ENCODE results near the gene UBTFL1. TPM values are rescaled to one million over a fixed set of nuclear protein-coding genes. Genes with fewer than 3 reads are reported as not detected.

UBTFL1 gene
- total and polyA plus RNA-seq, 2 of the 8 experiments (the other 6 are each of a cell fraction or from before 2014, with no cell fraction given): not detected

DNA sequence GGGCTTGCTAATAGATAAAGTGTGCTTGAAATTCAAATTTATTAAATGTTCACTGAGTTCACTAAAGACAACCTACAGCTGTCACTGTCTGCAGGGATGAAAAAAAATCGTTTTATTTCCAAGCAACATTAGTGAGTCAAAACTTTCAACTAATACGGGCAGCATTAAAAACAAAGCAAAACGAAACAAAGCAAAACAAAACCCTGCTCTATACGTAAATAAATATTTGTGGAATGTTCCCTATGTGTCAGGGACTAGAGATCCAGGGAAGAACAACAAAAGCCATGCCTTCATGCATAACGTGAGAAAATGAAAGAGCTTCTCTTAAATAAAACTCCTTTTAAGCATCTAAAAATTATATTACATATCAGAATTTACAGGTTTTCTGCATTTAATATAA, 49.3 kb downstream of the UBTFL1 start:
- Histone ChIP-seq H3K18ac (ENCODE audit: extremely low read depth, low read length) (no peak overlapping the region; the same call in 1 of the 2 replicates), H3K9ac (replicated peaks in 1 of 4; ENCODE audit: extremely low read depth in 1 of 4, low read depth in 3 of 4, low read length in 3 of 4) (peak overlapping the region in 2 of 4 experiments; percentile 9 to 62; a peak in 2 of 7 replicates), H3K27ac (ENCODE audit: low read depth, low read length) (no peak overlapping the region), H3K4ac (replicated peaks; ENCODE audit: insufficient read length, low read depth, low read length) (no peak overlapping the region), H3K9me3 (ENCODE audit: insufficient read depth in 2 of 2, low read depth in 1 of 2, low read length in 1 of 2) (no peaks in the 10 kb centered on the region), H2AFZ (ENCODE audit: low read length) (peak overlapping the region; percentile 95), H2BK15ac (ENCODE audit: low read length) (no peak overlapping the region), H3K23ac (ENCODE audit: insufficient read length) (no peak overlapping the region), H3K36me3 (ENCODE audit: control insufficient read depth in 2 of 4, insufficient read depth in 4 of 4, low read length in 3 of 4) (no peaks in the 10 kb centered on the region), H2BK12ac (ENCODE audit: low read depth, low read length) (no peak overlapping the region; the same call in 1 of the 2 replicates), H2BK20ac (ENCODE audit: low read length) (no peak overlapping the region), H4K8ac (ENCODE audit: extremely low read depth, insufficient read depth, low read length) (peak overlapping the region; percentile 30; the same call in 1 of the 2 replicates), H3K79me2 (ENCODE audit: control insufficient read depth in 1 of 2, insufficient read depth in 2 of 2, low read length in 2 of 2) (no peaks in the 10 kb centered on the region), H4K5ac (ENCODE audit: insufficient read length, low read depth, low read length) (no peak overlapping the region), H4K20me1 (replicated peaks in 1 of 2; ENCODE audit: control insufficient read depth in 1 of 2, insufficient read depth in 2 of 2, low read length in 2 of 2) (no peaks in the 10 kb centered on the region), H3K23me2 (ENCODE audit: low read depth, low read length) (peaks cover 6% of the 10 kb centered on the region), H2BK120ac (replicated peaks; ENCODE audit: low read depth, low read length) (no peak overlapping the region), H3K56ac (replicated peaks; ENCODE audit: insufficient read length, low read depth, low read length) (no peak overlapping the region), H2AK5ac (ENCODE audit: low read depth, low read length) (no peak overlapping the region; the same call in 1 of the 2 replicates), H3K4me2 (ENCODE audit: insufficient read depth in 1 of 2, low read depth in 2 of 2, low read length in 2 of 2) (peak overlapping the region; percentile 92 to 98), H3K4me1 (replicated peaks in 1 of 4; ENCODE audit: control insufficient read depth in 3 of 4, insufficient read depth in 4 of 4, low read length in 3 of 4) (peaks cover 1 to 6% (median 4%) of the 10 kb centered on the region in 4 experiments; a peak in 5 of 7 replicates), H3K27me3 (replicated peaks in 1 of 4; ENCODE audit: control insufficient read depth in 3 of 4, extremely low read depth in 1 of 4, insufficient read depth in 3 of 4, low read length in 3 of 4) (no peaks in the 10 kb centered on the region), H3K79me1 (ENCODE audit: low read depth, low read length) (no peaks in the 10 kb centered on the region), H3K14ac (ENCODE audit: insufficient read length) (no peak overlapping the region), H4K91ac (replicated peaks; ENCODE audit: insufficient read length, low read length) (no peak overlapping the region), H2BK5ac (ENCODE audit: low read depth, low read length) (no peak overlapping the region), H3K4me3 (ENCODE audit: extremely low read depth in 1 of 4, insufficient read depth in 2 of 4, low read depth in 3 of 4, low read length in 4 of 4) (peak overlapping the region; percentile 73 to 81 (median 76))
- FAIRE-seq (no peak), DNase-seq (ENCODE audit: low read depth in 1 of 2, low spot score in 2 of 2) (no peak)
- POLR2A ChIA-PET (ENCODE audit: partially characterized antibody): no interaction called here
- 6% methylated on average over 5 of the region's 5 CpGs; no CpG with 5 or more reads in 1 of the 2 experiments for WGBS, 2 experiments (ENCODE audit: extremely low coverage in 1 of 2, insufficient coverage in 1 of 2, insufficient read length in 1 of 2, insufficient replicate concordance in 2 of 2, low coverage in 1 of 2, low lambda C conversion rate in 2 of 2, missing lambda C conversion rate in 1 of 2)
- TF ChIP-seq RBBP5 (IDR thresholded peaks at IDR 0.05; ENCODE audit: borderline replicate concordance, low read depth, low read length): no peak
- CTCF ChIA-PET (ENCODE audit: partially characterized antibody): interaction anchor here (1.4 to 1.7 kb wide), 2 partner anchors 13 to 85 kb away, joined by 4 to 6 read pairs; no protein-coding TSS in a partner anchor

Small RNAs within 50 kb of the gene (small RNA-seq; reads per million reads assigned to genes)
- gene AP000827.1 (ENCODE audit: insufficient read depth): not detected
- not detected for gene RF00275 (ENCODE audit: insufficient read depth)

Other genes starting within 250 kb of the UBTFL1 start
- not detected in 2 replicates for gene TRIM64B, start 207.5 kb upstream of the UBTFL1 start, total RNA-seq (2021; fragmentation: NEBNext Ultra II Directional; extraction: Animal tissue kit (Norgen Biotek cat#: 25700))
- not detected in 2 replicates for gene TRIM64B, start 207.5 kb upstream of the UBTFL1 start, polyA plus RNA-seq (2011; rRNA removed)
- gene TRIM49D1, start 163.7 kb upstream of the UBTFL1 start, total RNA-seq (2021; fragmentation: NEBNext Ultra II Directional; extraction: Animal tissue kit (Norgen Biotek cat#: 25700)): not detected in 2 replicates
- gene TRIM49D1, start 163.7 kb upstream of the UBTFL1 start, polyA plus RNA-seq (2011; rRNA removed): not detected in 2 replicates
- gene TRIM49D2, start 161.9 kb upstream of the UBTFL1 start, total RNA-seq (2021; fragmentation: NEBNext Ultra II Directional; extraction: Animal tissue kit (Norgen Biotek cat#: 25700)): not detected in 2 replicates
- not detected in 2 replicates for gene TRIM49D2, start 161.9 kb upstream of the UBTFL1 start, polyA plus RNA-seq (2011; rRNA removed)
- gene TRIM64, start 119.9 kb upstream of the UBTFL1 start, total RNA-seq (2021; fragmentation: NEBNext Ultra II Directional; extraction: Animal tissue kit (Norgen Biotek cat#: 25700)): not detected in 2 replicates
- gene TRIM64, start 119.9 kb upstream of the UBTFL1 start, polyA plus RNA-seq (2011; rRNA removed): not detected in 2 replicates
- not detected in 2 replicates for gene TRIM49C, start 54.8 kb upstream of the UBTFL1 start, total RNA-seq (2021; fragmentation: NEBNext Ultra II Directional; extraction: Animal tissue kit (Norgen Biotek cat#: 25700))
- gene TRIM49C, start 54.8 kb upstream of the UBTFL1 start, polyA plus RNA-seq (2011; rRNA removed): not detected in 2 replicates
- gene NAALAD2, start 48.7 kb downstream of the UBTFL1 start, total RNA-seq (2021; fragmentation: NEBNext Ultra II Directional; extraction: Animal tissue kit (Norgen Biotek cat#: 25700)): 3.9 and 4.1 TPM in 2 replicates
- 2.1 and 2.6 TPM in 2 replicates for gene NAALAD2, start 48.7 kb downstream of the UBTFL1 start, polyA plus RNA-seq (2011; rRNA removed)
- gene CHORDC1, start 137.1 kb downstream of the UBTFL1 start, total RNA-seq (2021; fragmentation: NEBNext Ultra II Directional; extraction: Animal tissue kit (Norgen Biotek cat#: 25700)): 96.6 and 97.1 TPM in 2 replicates
- gene CHORDC1, start 137.1 kb downstream of the UBTFL1 start, polyA plus RNA-seq (2011; rRNA removed): 28.9 and 29.1 TPM in 2 replicates